NCI-H1694 treated with DMSO at 0.1 percent for 48 hours (cell line): ENCODE measurements around the gene LY6G6C.
"Not testable (repeated sequence)": the region's sequence is repeated elsewhere in the genome, so short reads cannot be mapped to it uniquely, and the experiment has no call there.

Experiments
- DNase-seq: peaks from one replicate; lab custom pipeline; 2025; lab: John Stamatoyannopoulos, UW

LY6G6C gene

GRCh38 chr6:31727034-31727716 lies 5.6 kb upstream of the LY6G6C start:
- DNase-seq: no peak

DNA sequence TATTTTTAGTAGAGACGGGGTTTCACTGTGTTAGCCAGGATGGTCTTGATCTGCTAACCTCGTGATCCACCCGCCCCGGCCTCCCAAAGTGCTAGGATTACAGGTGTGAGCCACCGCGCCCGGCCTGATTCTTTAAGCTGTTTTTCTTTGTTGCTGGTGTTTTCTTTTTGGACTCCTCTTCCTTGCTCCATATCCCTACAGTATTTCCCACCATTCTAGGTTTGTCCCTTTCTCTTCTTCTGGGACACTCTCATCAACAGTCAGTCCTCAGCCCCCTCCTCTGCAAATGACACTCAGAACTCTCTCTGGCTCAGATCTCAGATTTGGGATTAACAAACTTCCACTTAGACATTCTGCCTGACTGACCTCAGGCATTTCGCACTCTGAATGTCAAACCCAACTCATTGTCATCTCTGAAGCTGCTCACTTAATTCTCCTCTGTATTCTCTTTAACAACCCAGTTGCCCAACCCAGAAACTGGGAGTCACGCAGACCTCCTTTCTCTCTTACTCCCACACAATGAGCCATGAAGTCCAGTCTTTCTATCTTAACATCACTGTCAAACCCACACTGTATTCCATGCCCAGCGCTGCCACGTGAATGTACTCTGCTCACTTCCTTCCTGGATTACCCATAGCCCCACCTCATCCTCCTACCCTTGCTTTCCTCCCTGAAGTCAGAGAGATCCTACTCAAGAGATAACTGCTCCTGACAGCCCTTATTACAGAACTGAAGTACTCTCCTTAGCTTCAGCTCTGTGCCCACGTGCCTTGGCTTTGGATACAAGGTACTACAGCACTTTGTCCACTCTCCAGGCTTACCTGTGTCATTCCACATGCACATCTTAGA lies 4.2 kb upstream of the LY6G6C start:
- DNase-seq: no peak

GRCh38 chr6:31723980-31724691 lies 2.6 kb upstream of the LY6G6C start:
- no peak for DNase-seq

DNA sequence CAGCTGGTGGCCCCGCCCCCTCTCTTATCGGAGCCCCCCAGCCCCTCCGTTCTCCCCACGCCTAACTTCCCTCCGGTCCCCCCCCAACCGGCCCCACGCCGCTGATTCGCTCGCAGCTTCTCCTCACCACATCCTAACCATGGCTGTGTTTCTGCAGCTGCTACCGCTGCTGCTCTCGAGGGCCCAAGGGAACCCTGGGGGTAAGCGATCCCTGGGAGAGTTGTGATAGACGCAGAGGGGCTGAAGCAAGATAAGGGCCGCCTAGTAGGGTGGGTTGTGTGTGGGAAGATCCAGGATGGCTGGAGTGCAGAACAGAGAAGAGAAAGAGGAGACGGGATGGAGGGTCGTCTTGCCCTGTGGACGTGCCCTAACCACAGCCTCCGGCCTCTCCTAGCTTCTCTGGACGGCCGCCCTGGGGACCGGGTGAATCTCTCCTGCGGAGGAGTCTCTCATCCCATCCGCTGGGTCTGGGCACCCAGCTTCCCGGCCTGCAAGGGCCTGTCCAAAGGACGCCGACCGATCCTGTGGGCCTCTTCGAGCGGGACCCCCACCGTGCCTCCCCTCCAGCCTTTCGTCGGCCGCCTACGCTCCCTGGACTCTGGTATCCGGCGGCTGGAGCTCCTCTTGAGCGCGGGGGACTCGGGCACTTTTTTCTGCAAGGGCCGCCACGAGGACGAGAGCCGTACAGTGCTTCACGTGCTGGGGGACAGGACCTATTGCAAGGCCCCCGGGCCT lies 1.9 kb upstream of the LY6G6C start, which contains the start of gene MPIG6B:
Gene MPIG6B, plus strand, starts transcription at position 129 of the 735 bp plus-strand sequence. Its CDS starts 11 bp downstream, at position 140.
- DNase-seq: no peak

DNA sequence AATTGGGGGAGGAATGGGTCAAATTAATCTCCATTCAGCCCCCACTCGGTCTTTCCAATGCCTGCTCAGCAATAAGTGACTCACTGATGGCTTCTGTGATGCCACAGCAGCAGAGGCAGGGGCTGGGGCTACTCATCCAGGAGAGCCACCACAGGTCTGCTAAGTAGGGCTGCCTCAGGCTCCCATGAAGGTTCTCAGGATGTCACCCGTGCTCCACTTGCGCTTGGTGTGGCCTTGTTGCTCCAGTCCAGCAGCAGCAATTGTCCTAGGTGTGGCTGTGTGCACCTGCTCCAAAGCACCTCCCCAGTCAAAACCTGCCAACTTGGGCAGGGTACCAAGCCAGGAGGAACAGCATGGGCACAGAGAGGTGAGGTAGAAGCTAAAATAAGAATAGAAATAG lies 627 bp upstream of the LY6G6C start:
- DNase-seq: no peak

GRCh38 chr6:31720196-31720770 lies 1.3 kb downstream of the LY6G6C start:
- no peak for DNase-seq

DNA sequence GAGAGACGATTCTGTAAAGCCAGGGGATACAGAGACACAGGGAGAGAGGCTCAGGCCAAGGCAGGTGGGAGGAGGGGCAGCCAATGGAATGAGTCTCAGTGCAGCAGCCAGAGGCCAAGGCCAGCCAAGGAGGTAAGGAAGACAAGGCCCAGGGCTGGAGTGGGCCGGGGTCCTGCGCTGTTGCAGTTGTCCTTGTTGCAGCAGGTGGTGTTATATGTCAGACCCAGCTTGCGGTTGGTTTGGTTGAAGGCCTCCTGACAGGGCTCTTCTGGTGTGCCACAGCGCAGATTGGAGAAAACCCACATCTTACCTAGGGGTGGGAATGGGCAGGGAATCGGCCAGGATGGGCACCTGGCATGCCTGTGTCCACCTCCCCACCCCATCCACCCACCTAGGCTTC lies 2.5 kb downstream of the LY6G6C start:
- no peak for DNase-seq

GRCh38 chr6:31718265-31718664 lies 3.3 kb downstream of the LY6G6C start:
- no peak for DNase-seq

- no peak for DNase-seq
Measured at GRCh38 chr6:31717499-31718222, 3.9 kb downstream of the LY6G6C start.

DNA sequence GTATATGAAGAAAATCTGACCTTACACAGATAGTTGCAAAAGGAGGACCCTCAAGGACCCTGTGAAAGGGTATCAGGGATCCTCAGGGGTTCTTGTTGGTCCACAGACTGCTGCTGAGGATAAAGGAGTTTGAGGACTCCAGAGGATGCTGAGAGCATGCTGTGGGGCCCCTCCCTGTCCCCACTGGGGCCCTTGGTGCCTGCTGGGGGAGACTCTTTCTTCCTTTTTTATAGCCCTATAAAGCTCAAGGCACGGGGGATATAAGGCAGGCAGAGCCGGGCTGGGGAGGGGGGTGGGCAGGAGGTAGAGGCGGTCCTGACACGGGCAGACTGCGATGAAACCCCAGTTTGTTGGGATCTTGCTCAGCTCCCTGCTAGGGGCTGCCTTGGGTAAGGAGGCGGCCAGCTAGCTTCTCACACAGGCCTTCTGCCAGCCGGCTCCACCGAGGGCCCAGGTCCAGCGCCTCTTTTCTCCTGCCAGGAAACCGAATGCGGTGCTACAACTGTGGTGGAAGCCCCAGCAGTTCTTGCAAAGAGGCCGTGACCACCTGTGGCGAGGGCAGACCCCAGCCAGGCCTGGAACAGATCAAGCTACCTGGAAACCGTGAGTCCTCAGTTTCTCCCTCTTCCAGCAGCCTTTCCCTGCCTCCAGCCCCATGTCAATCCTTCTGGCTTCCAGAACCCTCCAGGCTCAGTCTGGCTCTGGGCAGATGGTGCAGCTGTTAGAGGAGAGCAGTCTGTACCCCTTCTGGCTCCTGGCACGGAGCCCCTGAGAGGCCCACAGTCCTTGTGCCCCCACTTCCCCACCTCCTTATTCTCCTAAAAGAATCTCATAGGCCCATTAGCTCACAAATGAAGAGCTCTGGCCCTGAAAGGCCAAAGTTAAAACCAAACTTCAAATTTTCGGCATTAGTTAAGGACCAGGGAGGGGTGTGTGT lies 6.3 kb downstream of the LY6G6C start, which contains the start of gene LY6G6D:
Gene LY6G6D, plus strand, starts transcription at position 327 of the 937 bp plus-strand sequence. Its CDS starts 8 bp downstream, at position 335.
- DNase-seq: no peak

- no peak for DNase-seq
Measured at GRCh38 chr6:31713991-31714684, 7.4 kb downstream of the LY6G6C start.

DNA sequence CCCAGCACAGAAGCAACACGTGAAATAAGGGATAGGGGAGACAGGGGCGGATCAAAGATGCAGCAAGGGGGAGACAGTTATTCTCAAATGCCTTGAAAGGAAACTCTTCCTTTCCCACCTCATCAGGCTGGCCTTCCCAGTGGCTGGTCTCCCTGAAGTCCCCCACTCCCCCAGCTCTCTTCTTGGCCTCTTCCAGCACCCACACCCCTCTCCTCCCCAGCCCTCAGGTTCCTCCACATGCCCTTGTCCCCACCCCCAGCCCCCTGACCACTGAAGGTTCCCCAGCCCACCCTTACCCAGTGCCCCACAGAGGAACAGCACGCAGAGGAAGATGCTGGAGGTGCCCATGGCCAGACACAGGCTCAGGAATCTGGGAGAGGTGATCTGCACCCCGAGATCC lies 8.1 kb downstream of the LY6G6C start:
- DNase-seq: no peak

DNA sequence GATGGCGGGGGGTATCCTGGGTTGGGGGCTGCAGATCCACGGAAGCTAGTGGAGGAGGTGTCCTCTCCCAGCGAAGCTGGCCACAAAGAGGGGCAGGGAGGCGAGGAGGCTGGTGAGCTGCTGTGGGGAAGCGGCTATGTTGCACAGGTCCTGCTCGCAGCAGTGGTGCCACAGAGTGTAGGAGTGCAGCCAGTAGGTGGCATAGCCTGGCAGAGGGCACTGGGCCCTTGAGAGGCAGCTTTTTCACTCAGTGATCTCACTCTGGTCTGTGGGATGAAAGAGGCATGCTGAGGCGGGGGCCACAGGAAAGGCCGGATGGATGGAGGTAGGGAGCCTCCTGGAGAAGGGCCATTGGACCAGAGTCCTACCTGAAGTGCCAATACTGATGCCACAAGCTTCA lies 9.2 kb downstream of the LY6G6C start:
- DNase-seq: no peak

DNA sequence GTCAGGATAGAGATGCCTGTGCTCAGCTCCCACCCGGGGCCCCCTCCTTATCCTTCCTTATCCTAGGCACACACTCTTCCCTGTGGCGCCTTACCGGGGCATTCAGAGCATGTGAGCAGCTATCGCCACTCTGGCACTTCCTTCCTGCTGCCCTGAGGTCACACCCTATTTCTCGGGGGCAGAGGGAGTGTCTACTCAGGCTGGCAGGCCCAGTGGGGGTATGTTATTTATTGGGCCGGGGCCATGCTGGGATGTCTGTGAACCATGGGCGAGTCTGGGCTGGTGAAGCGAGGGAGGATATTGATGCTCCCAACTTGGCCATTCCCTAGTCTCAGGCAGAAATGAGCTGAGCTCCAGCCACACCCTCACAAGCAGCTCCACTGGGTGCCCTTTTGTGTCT lies 10.3 kb downstream of the LY6G6C start:
- DNase-seq: no peak

- DNase-seq: no peak
Measured at GRCh38 chr6:31710523-31711219, 10.9 kb downstream of the LY6G6C start.

- not testable (repeated sequence) for DNase-seq
Measured at GRCh38 chr6:31709157-31709556, 12.4 kb downstream of the LY6G6C start.

DNA sequence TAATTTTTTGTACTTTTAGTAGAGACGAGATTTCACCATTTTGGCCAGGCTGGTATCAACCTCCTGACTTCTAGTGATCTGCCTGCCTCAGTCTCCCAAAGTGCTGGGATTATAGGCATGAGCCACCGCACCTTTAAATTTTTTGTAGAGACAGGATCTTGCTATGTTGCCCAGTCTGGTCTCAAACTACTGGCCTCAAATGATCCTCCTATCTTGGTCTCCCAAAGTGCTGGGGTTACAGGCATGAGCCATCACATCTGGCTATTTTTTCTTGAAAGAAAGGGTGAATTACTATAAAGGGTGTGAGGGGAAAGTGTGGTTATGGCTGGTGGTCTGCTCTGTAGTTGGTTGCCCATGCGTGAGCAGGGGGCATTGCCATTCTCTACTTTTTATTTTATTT lies 13.3 kb downstream of the LY6G6C start:
- no peak for DNase-seq

DNA sequence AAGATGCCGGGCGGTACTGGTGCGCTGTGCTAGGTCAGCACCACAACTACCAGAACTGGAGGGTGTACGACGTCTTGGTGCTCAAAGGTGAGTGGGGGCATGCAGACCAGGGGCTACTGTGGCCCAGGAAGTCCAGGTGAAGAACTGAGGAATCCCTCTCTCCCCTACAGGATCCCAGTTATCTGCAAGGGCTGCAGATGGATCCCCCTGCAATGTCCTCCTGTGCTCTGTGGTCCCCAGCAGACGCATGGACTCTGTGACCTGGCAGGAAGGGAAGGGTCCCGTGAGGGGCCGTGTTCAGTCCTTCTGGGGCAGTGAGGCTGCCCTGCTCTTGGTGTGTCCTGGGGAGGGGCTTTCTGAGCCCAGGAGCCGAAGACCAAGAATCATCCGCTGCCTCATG lies 13.8 kb downstream of the LY6G6C start:
- no peak for DNase-seq
